GM21576 (cell line): Measurements from ENCODE around the gene RILPL2.
"Not testable (repeated sequence)": the region's sequence is repeated elsewhere in the genome, so short reads cannot be mapped to it uniquely, and the experiment has no call there.

ENCODE experiments used
- ATAC-seq: cut with Tn5 transposase; IDR thresholded peaks from one replicate; pipeline ENCODE4 v1.9.1; 2021; ENCODE audit warnings: mild to moderate bottlenecking, moderate library complexity; ENCODE audit not compliant: unreplicated experiment

RILPL2 gene

GRCh38 chr12:123436017-123436964 lies at the start of gene RILPL2:
Gene RILPL2 (minus strand): TSS chr12:123436684. CDS start chr12:123436420, 264 bp downstream.
- peak; percentile 67 for ATAC-seq

- no peak for ATAC-seq
Observed at GRCh38 chr12:123485756-123486155, 49.3 kb upstream of the RILPL2 start.

- no peak for ATAC-seq
Observed at GRCh38 chr12:123483602-123484248, 47.2 kb upstream of the RILPL2 start.

GRCh38 chr12:123482876-123483275 lies 46.4 kb upstream of the RILPL2 start:
- no peak for ATAC-seq

- not testable (repeated sequence) for ATAC-seq
Observed at GRCh38 chr12:123481251-123481650, 44.8 kb upstream of the RILPL2 start.

GRCh38 chr12:123479442-123480180 lies 43.1 kb upstream of the RILPL2 start:
- no peak for ATAC-seq

- ATAC-seq = no peak
Observed at GRCh38 chr12:123478762-123479161, 42.3 kb upstream of the RILPL2 start.

GRCh38 chr12:123478069-123478468 lies 41.6 kb upstream of the RILPL2 start:
- no peak for ATAC-seq

- no peak for ATAC-seq
Observed at GRCh38 chr12:123475246-123475703, 38.8 kb upstream of the RILPL2 start.

GRCh38 chr12:123474485-123475245 lies 38.2 kb upstream of the RILPL2 start:
- ATAC-seq = no peak

- no peak for ATAC-seq
Observed at GRCh38 chr12:123472438-123472849, 36.0 kb upstream of the RILPL2 start.

GRCh38 chr12:123471374-123472068 lies 35.0 kb upstream of the RILPL2 start:
- no peak for ATAC-seq

- ATAC-seq = no peak
Observed at GRCh38 chr12:123469978-123470377, 33.5 kb upstream of the RILPL2 start.

GRCh38 chr12:123468786-123469185 lies 32.3 kb upstream of the RILPL2 start:
- peak; percentile 70 for ATAC-seq

GRCh38 chr12:123465084-123465483 lies 28.6 kb upstream of the RILPL2 start:
- ATAC-seq = no peak

- not testable (repeated sequence) for ATAC-seq
Observed at GRCh38 chr12:123463174-123463573, 26.7 kb upstream of the RILPL2 start.

- peak; percentile 48 for ATAC-seq
Observed at GRCh38 chr12:123457980-123458779, 21.7 kb upstream of the RILPL2 start, which contains the start of gene SNRNP35. Gene SNRNP35 (plus strand): TSS chr12:123458139. CDS start chr12:123465541, 7,402 bp downstream.

- ATAC-seq = no peak
Observed at GRCh38 chr12:123453165-123453564, 16.7 kb upstream of the RILPL2 start.

GRCh38 chr12:123452276-123452550 lies 15.7 kb upstream of the RILPL2 start:
- not testable (repeated sequence) for ATAC-seq
